ENCODE measurements around the gene SULF2. TPM values are rescaled to one million over a fixed set of nuclear protein-coding genes. Genes with fewer than 3 reads are reported as not detected.

Gene SULF2
- total RNA-seq, 1 donor from 2014 or later: 22.9 TPM

- Mint-ChIP-seq H3K4me3 (no peak overlapping the region), H3K27ac (ENCODE audit: unreplicated experiment) (no peak overlapping the region), H3K27me3 (ENCODE audit: low read depth) (no peaks in the 10 kb centered on the region), H3K36me3 (ENCODE audit: low read depth) (no peaks in the 10 kb centered on the region), H3K4me1 (no peaks in the 10 kb centered on the region), H3K9me3 (no peaks in the 10 kb centered on the region)
- no peak for DNase-seq (ENCODE audit: low read depth, low spot score)
- TF ChIP-seq CTCF (conservative IDR thresholded peaks at IDR 0.05): no peak
Measured at GRCh38 chr20:47610247-47610944, 174.9 kb downstream of the SULF2 start.

- no peaks in the 10 kb centered on the region for H3K27me3 Mint-ChIP-seq (ENCODE audit: low read depth)
- H3K27ac Mint-ChIP-seq (ENCODE audit: unreplicated experiment): no peak overlapping the region
- peaks cover 4% of the 10 kb centered on the region for H3K36me3 Mint-ChIP-seq (ENCODE audit: low read depth)
- no peak for DNase-seq (ENCODE audit: low read depth, low spot score)
- no peaks in the 10 kb centered on the region for H3K9me3 Mint-ChIP-seq
- no peak for TF ChIP-seq CTCF (conservative IDR thresholded peaks at IDR 0.05)
- no peaks in the 10 kb centered on the region for H3K4me1 Mint-ChIP-seq
- no peak overlapping the region for H3K4me3 Mint-ChIP-seq
Measured at GRCh38 chr20:47609001-47609400, 176.3 kb downstream of the SULF2 start.
